K562 (cell line): Measurements from ENCODE around the gene CCDC116. TPM values are rescaled to one million over a fixed set of nuclear protein-coding genes. Genes with fewer than 3 reads are reported as not detected.

ENCODE experiments used
- ATF1 ChIP-seq, 2 experiments: fragments of 450-650 bp in 1 of 2; IDR thresholded peaks; 2 replicates each; pipeline ENCODE4 v1.6.1; 2016; ENCODE audit warnings: missing compliant biosample characterization in 1 of 2, missing genetic modification characterization in 1 of 2
- CAMTA2 ChIP-seq: fragments of 250-450 bp; sonication (Bioruptor Pico); conservative IDR thresholded peaks from 2 replicates; pipeline ENCODE4 v1.5.1; 2022
- CBX2 ChIP-seq: fragments of 200-600 bp; sonication (generic); IDR thresholded peaks from one replicate; pipeline ENCODE4 v1.6.1; 2012; ENCODE audit warnings: mild to moderate bottlenecking, low read length, inconsistent platforms; ENCODE audit not compliant: insufficient read depth, poor library complexity, severe bottlenecking
- CHD7 ChIP-seq: fragments of 200-600 bp; sonication (generic); IDR thresholded peaks from one replicate; pipeline ENCODE4 v1.6.1; 2012; ENCODE audit warnings: mild to moderate bottlenecking, low read depth, low read length, inconsistent platforms
- MYBL2 ChIP-seq, 2 experiments: fragments of 450-650 bp in 1 of 2; sonication (generic) in 1 of 2; formaldehyde crosslinking in 1 of 2; IDR thresholded peaks; 2 replicates each; pipeline versions ENCODE4 v1.6.1 to v1.8.1; 2017 to 2022; ENCODE audit warnings: borderline replicate concordance in 1 of 2, inconsistent platforms in 1 of 2, low read depth in 1 of 2, mild to moderate bottlenecking in 1 of 2, missing genetic modification reagents in 1 of 2, moderate library complexity in 1 of 2
- NUFIP1 ChIP-seq: fragments of 450-650 bp; IDR thresholded peaks from 2 replicates; pipeline ENCODE4 v1.6.1; 2018; ENCODE audit not compliant: partially characterized antibody
- PATZ1 ChIP-seq: fragments of 250-450 bp; sonication (Bioruptor Pico); IDR thresholded peaks from 2 replicates; pipeline ENCODE4 v1.5.0; 2020; ENCODE audit warnings: mild to moderate bottlenecking, borderline replicate concordance
- PHTF2 ChIP-seq: fragments of 250-450 bp; sonication (Bioruptor Pico); IDR thresholded peaks from 2 replicates; pipeline ENCODE4 v1.5.0; 2021; ENCODE audit warnings: mild to moderate bottlenecking
- POLR2AphosphoS5 ChIP-seq: IDR thresholded peaks from 2 replicates; pipeline ENCODE4 v1.6.1; 2011; ENCODE audit warnings: mild to moderate bottlenecking, low read depth, low read length, moderate library complexity; ENCODE audit not compliant: control insufficient read depth, insufficient read depth
- SMAD3 ChIP-seq: fragments of 450-650 bp; formaldehyde crosslinking; conservative IDR thresholded peaks from 2 replicates; pipeline ENCODE4 v1.4.0; 2020; ENCODE audit warnings: mild to moderate bottlenecking
- TFAM ChIP-seq: fragments of 250-450 bp; sonication (Bioruptor Pico); conservative IDR thresholded peaks from 2 replicates; pipeline ENCODE4 v1.5.0; 2021; ENCODE audit warnings: mild to moderate bottlenecking, moderate library complexity
- ZC3H8 ChIP-seq: fragments of 450-650 bp; IDR thresholded peaks from 2 replicates; pipeline ENCODE4 v1.6.1; 2017
- ZNF408 ChIP-seq: fragments of 250-450 bp; sonication (Bioruptor Pico); IDR thresholded peaks from 2 replicates; pipeline ENCODE4 v1.4.0; 2020; ENCODE audit warnings: low read depth, mild to moderate bottlenecking, moderate library complexity
- ZNF764 ChIP-seq: fragments of 250-450 bp; sonication (Bioruptor Pico); IDR thresholded peaks from 2 replicates; pipeline ENCODE4 v1.4.0; 2020; ENCODE audit warnings: low read depth, mild to moderate bottlenecking, moderate library complexity
- polyA plus RNA-seq, 8 experiments: library from polyadenylated mRNA; depleted of rRNA in 4 of 8; stranded (reverse) in 5 of 8; unstranded in 3 of 8; fragments of >200 nt; fragmentation: Nextera tagmentation in 2 of 8; fragmentation: Illumina TruSeq in 1 of 8; extraction: Ambion mirVana in 2 of 8; extraction: Trizol in 1 of 8; gene quantifications; 2 replicates each; pipeline versions ENCODE4 v1.2.1 to v1.2.3, GENCODE V29; 2011 to 2014; ENCODE audit warnings: inconsistent platforms in 1 of 8, missing spikeins in 1 of 8
- total RNA-seq, 7 experiments: library from RNA; depleted of rRNA in 6 of 7; stranded (reverse); fragments of >200 nt in 6 of 7; fragmentation: Illumina TruSeq in 2 of 7; extraction: Trizol in 2 of 7; gene quantifications; 2 replicates each; pipeline versions ENCODE4 v1.2.1 to v1.2.3, GENCODE V29; 2011 to 2021; ENCODE audit warnings: low replicate concordance in 1 of 7

CCDC116 gene
- total and polyA plus RNA-seq, 9 of the 15 experiments (the other 6 are each of a cell fraction or from before 2014, with no cell fraction given) = 1.6 to 11.3 (median 4.7) TPM

GRCh38 chr22:21684492-21685163 is 52.1 kb downstream of the CCDC116 start (continued):
- no peak for TF ChIP-seq PATZ1
- TF ChIP-seq CHD7 = peak; percentile 31
- no peak for TF ChIP-seq PHTF2 (CRISPR knock-in tag)
- TF ChIP-seq SMAD3 = no peak
- no peak for TF ChIP-seq ZC3H8
- peak; percentile 19; the same call in 1 of the 2 replicates for TF ChIP-seq ZNF408
- no peak for TF ChIP-seq NUFIP1
- peak; percentile 66; the same call in 1 of the 2 replicates for TF ChIP-seq CAMTA2
- TF ChIP-seq MYBL2 (IDR thresholded peaks at IDR 0.05; ENCODE audit: low read depth) = no peak
- no peak for TF ChIP-seq MYBL2 (CRISPR knock-in tag; IDR thresholded peaks at IDR 0.05; ENCODE audit: borderline replicate concordance)
- no peak for TF ChIP-seq ZNF764 (CRISPR knock-in tag)
- no peak for TF ChIP-seq CBX2
- TF ChIP-seq TFAM (CRISPR knock-in tag) = no peak
- TF ChIP-seq POLR2AphosphoS5 = peak; percentile 17; the same call in 1 of the 2 replicates
- TF ChIP-seq ATF1 (CRISPR knock-in tag; IDR thresholded peaks at IDR 0.05) = 0 out of 2 replicates have a peak, but pooled peaks have one; percentile 29
- TF ChIP-seq ATF1 (tag; IDR thresholded peaks at IDR 0.05) = no peak
